Fibroblast of mammary gland (primary cell): ENCODE results near the gene NEDD4.

Experiments used
- DNase-seq: peaks from one replicate; pipeline ENCODE4 v3.0.0-alpha.2; 2010; ENCODE audit warnings: low read depth
- H3K4me3 ChIP-seq: 2 replicates; pipeline ENCODE4 v1.5.1; 2011; ENCODE audit warnings: low read depth, mild to moderate bottlenecking, low read length, moderate library complexity; ENCODE audit not compliant: control insufficient read depth
- TF ChIP-seq, protein P1 (sequence below): conservative IDR thresholded peaks from 2 replicates; pipeline ENCODE4 v1.5.1; 2011; ENCODE audit warnings: low read depth, low read length, inconsistent platforms; ENCODE audit not compliant: control insufficient read depth, insufficient read depth

The NEDD4 gene

GRCh38 chr15:55990998-55991397 is 2.4 kb downstream of the NEDD4 start:
- DNase-seq: no peak
- H3K4me3 ChIP-seq: no peak overlapping the region
- TF ChIP-seq, protein P1, sequence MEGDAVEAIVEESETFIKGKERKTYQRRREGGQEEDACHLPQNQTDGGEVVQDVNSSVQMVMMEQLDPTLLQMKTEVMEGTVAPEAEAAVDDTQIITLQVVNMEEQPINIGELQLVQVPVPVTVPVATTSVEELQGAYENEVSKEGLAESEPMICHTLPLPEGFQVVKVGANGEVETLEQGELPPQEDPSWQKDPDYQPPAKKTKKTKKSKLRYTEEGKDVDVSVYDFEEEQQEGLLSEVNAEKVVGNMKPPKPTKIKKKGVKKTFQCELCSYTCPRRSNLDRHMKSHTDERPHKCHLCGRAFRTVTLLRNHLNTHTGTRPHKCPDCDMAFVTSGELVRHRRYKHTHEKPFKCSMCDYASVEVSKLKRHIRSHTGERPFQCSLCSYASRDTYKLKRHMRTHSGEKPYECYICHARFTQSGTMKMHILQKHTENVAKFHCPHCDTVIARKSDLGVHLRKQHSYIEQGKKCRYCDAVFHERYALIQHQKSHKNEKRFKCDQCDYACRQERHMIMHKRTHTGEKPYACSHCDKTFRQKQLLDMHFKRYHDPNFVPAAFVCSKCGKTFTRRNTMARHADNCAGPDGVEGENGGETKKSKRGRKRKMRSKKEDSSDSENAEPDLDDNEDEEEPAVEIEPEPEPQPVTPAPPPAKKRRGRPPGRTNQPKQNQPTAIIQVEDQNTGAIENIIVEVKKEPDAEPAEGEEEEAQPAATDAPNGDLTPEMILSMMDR: no peak

- DNase-seq: no peak
- TF ChIP-seq, protein P1: no peak
- H3K4me3 ChIP-seq: no peak overlapping the region
These were observed 2.9 kb downstream of the NEDD4 start for GRCh38 chr15:55990516-55990915.

- DNase-seq: no peak
- TF ChIP-seq, protein P1: no peak
- H3K4me3 ChIP-seq: no peak overlapping the region
These were observed 4.0 kb downstream of the NEDD4 start for GRCh38 chr15:55989383-55989782.

- DNase-seq: no peak
- TF ChIP-seq, protein P1: no peak
- no peak overlapping the region for H3K4me3 ChIP-seq
These were observed 11.7 kb downstream of the NEDD4 start for GRCh38 chr15:55981582-55982249.

GRCh38 chr15:55980511-55980910 is 12.9 kb downstream of the NEDD4 start:
- DNase-seq: no peak
- H3K4me3 ChIP-seq: no peak overlapping the region
- TF ChIP-seq, protein P1: no peak

- TF ChIP-seq, protein P1: no peak
- DNase-seq: no peak
- H3K4me3 ChIP-seq: no peak overlapping the region
These were observed 16.2 kb downstream of the NEDD4 start for GRCh38 chr15:55977231-55977630.

DNA sequence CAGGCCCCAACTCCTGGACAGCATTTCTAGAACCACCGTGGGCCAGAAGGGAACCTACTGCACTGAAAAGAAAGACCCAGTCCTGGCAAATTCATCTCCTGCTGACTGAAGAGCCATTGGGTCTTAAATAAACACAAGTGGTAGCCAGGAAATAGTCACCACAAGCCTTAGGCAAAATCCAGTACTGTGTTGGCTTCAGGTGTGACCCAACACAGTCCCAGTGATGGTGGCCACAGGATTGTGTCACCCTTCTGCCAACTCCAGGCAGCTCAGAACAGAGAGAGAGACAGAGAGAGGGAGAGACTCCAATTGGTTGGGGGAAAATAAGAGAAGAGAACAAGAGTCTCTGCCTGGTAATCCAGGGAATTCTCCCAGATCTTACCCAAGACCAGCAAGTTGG is 23.1 kb downstream of the NEDD4 start:
- no peak overlapping the region for H3K4me3 ChIP-seq
- no peak for DNase-seq
- TF ChIP-seq, protein P1: no peak
